ENCODE data around the gene EVI5.

GRCh38 chr1:92752719-92753118 is 32.2 kb downstream of the EVI5 start:
- TF ChIP-seq, protein P1, sequence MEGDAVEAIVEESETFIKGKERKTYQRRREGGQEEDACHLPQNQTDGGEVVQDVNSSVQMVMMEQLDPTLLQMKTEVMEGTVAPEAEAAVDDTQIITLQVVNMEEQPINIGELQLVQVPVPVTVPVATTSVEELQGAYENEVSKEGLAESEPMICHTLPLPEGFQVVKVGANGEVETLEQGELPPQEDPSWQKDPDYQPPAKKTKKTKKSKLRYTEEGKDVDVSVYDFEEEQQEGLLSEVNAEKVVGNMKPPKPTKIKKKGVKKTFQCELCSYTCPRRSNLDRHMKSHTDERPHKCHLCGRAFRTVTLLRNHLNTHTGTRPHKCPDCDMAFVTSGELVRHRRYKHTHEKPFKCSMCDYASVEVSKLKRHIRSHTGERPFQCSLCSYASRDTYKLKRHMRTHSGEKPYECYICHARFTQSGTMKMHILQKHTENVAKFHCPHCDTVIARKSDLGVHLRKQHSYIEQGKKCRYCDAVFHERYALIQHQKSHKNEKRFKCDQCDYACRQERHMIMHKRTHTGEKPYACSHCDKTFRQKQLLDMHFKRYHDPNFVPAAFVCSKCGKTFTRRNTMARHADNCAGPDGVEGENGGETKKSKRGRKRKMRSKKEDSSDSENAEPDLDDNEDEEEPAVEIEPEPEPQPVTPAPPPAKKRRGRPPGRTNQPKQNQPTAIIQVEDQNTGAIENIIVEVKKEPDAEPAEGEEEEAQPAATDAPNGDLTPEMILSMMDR (IDR thresholded peaks at IDR 0.05) = no peak
- TF ChIP-seq POLR2A (IDR thresholded peaks at IDR 0.05) = no peak
- no peak for TF ChIP-seq POLR2AphosphoS5 (IDR thresholded peaks at IDR 0.05)

All from breast epithelium (tissue), 3 donors.